ENCODE data around the gene MLLT3.

The MLLT3 gene

GRCh38 chr9:20474496-20474895 lies 147.8 kb downstream of the MLLT3 start:
- H3K27ac ChIP-seq (ENCODE audit: low read length): no peak overlapping the region
- H3K4me3 ChIP-seq (ENCODE audit: low read depth in 1 of 2, low read length in 2 of 2): no peak overlapping the region
- DNase-seq (no peak), ATAC-seq (ENCODE audit: insufficient read depth, low read depth) (no peak)
- no peaks in the 10 kb centered on the region for H3K9me3 ChIP-seq (ENCODE audit: insufficient read depth, low read length, severe bottlenecking)
- no peaks in the 10 kb centered on the region for H3K4me1 ChIP-seq (ENCODE audit: insufficient read depth, low read length)
- H4K20me1 ChIP-seq (ENCODE audit: insufficient read depth, low read length): no peaks in the 10 kb centered on the region
- TF ChIP-seq, protein P1, sequence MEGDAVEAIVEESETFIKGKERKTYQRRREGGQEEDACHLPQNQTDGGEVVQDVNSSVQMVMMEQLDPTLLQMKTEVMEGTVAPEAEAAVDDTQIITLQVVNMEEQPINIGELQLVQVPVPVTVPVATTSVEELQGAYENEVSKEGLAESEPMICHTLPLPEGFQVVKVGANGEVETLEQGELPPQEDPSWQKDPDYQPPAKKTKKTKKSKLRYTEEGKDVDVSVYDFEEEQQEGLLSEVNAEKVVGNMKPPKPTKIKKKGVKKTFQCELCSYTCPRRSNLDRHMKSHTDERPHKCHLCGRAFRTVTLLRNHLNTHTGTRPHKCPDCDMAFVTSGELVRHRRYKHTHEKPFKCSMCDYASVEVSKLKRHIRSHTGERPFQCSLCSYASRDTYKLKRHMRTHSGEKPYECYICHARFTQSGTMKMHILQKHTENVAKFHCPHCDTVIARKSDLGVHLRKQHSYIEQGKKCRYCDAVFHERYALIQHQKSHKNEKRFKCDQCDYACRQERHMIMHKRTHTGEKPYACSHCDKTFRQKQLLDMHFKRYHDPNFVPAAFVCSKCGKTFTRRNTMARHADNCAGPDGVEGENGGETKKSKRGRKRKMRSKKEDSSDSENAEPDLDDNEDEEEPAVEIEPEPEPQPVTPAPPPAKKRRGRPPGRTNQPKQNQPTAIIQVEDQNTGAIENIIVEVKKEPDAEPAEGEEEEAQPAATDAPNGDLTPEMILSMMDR (IDR thresholded peaks at IDR 0.05; ENCODE audit: borderline replicate concordance, extremely low read depth, low read length, poor library complexity, severe bottlenecking): no peak
- TF ChIP-seq EZH2 (IDR thresholded peaks at IDR 0.05; ENCODE audit: borderline replicate concordance, low read depth, low read length, severe bottlenecking): no peak
- no peaks in the 10 kb centered on the region for H3K36me3 ChIP-seq (ENCODE audit: insufficient read depth, low read length)
- H3K9ac ChIP-seq (ENCODE audit: low read depth, low read length): no peak overlapping the region
- H2AFZ ChIP-seq (ENCODE audit: low read depth, low read length): no peak overlapping the region
- no peak overlapping the region for H3K4me2 ChIP-seq (ENCODE audit: insufficient read depth, low read length)
- H3K79me2 ChIP-seq (ENCODE audit: insufficient read depth, low read length): peaks cover 47% of the 10 kb centered on the region
- no peaks in the 10 kb centered on the region for H3K27me3 ChIP-seq (ENCODE audit: insufficient read depth, low read length, poor library complexity)

DNA sequence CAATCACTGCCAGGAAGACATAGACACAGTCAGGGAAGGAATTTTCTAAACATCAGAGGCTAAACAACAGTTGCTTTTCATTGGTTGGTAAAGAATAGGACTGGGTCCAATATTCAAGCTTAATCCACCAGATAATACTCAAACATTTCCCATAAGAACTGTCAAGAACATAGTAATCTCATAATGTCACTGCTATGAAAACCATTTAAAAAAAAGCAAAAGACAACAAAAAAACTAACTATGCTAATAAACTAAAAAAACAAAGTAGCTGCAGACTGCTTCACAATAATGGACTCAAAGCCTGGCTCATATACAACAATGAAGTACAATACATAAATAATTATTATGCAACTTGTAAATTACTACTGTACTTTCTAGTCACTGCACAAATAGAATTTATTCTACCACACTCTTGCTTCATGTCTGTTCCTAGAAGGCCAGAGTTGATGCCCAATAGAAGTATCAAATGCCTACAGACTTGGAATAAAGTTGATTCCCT lies 148.7 kb downstream of the MLLT3 start:
- Histone ChIP-seq H3K9me3 (ENCODE audit: insufficient read depth, low read length, severe bottlenecking) (peaks cover 2% of the 10 kb centered on the region), H3K4me2 (ENCODE audit: insufficient read depth, low read length) (no peak overlapping the region), H3K27me3 (ENCODE audit: insufficient read depth, low read length, poor library complexity) (no peaks in the 10 kb centered on the region), H3K4me1 (ENCODE audit: insufficient read depth, low read length) (no peaks in the 10 kb centered on the region), H3K36me3 (ENCODE audit: insufficient read depth, low read length) (no peaks in the 10 kb centered on the region), H3K27ac (ENCODE audit: low read length) (no peak overlapping the region), H2AFZ (ENCODE audit: low read depth, low read length) (no peak overlapping the region), H3K79me2 (ENCODE audit: insufficient read depth, low read length) (peaks cover 39% of the 10 kb centered on the region), H3K4me3 (ENCODE audit: low read depth in 1 of 2, low read length in 2 of 2) (no peak overlapping the region), H3K9ac (ENCODE audit: low read depth, low read length) (no peak overlapping the region), H4K20me1 (ENCODE audit: insufficient read depth, low read length) (no peaks in the 10 kb centered on the region)
- TF ChIP-seq, protein P1 (IDR thresholded peaks at IDR 0.05; ENCODE audit: borderline replicate concordance, extremely low read depth, low read length, poor library complexity, severe bottlenecking): no peak
- TF ChIP-seq EZH2 (IDR thresholded peaks at IDR 0.05; ENCODE audit: borderline replicate concordance, low read depth, low read length, severe bottlenecking): no peak
- no peak for ATAC-seq (ENCODE audit: insufficient read depth, low read depth)
- DNase-seq: no peak

- Histone ChIP-seq H3K36me3 (ENCODE audit: insufficient read depth, low read length) (no peaks in the 10 kb centered on the region), H3K4me1 (ENCODE audit: insufficient read depth, low read length) (no peaks in the 10 kb centered on the region), H3K4me2 (ENCODE audit: insufficient read depth, low read length) (no peak overlapping the region), H3K4me3 (ENCODE audit: low read depth in 1 of 2, low read length in 2 of 2) (no peak overlapping the region), H3K9ac (ENCODE audit: low read depth, low read length) (no peak overlapping the region), H3K27me3 (ENCODE audit: insufficient read depth, low read length, poor library complexity) (no peaks in the 10 kb centered on the region), H3K9me3 (ENCODE audit: insufficient read depth, low read length, severe bottlenecking) (peaks cover 3% of the 10 kb centered on the region), H3K27ac (ENCODE audit: low read length) (no peak overlapping the region), H4K20me1 (ENCODE audit: insufficient read depth, low read length) (no peaks in the 10 kb centered on the region), H2AFZ (ENCODE audit: low read depth, low read length) (no peak overlapping the region), H3K79me2 (ENCODE audit: insufficient read depth, low read length) (peaks cover 43% of the 10 kb centered on the region)
- ATAC-seq (ENCODE audit: insufficient read depth, low read depth): no peak
- DNase-seq: no peak
- no peak for TF ChIP-seq EZH2 (IDR thresholded peaks at IDR 0.05; ENCODE audit: borderline replicate concordance, low read depth, low read length, severe bottlenecking)
- TF ChIP-seq, protein P1 (IDR thresholded peaks at IDR 0.05; ENCODE audit: borderline replicate concordance, extremely low read depth, low read length, poor library complexity, severe bottlenecking): no peak
These were observed 149.8 kb downstream of the MLLT3 start for GRCh38 chr9:20472342-20473045.

Data from DND-41 (cell line).